Neural progenitor cell (in vitro differentiated cells): ENCODE measurements around the gene MOV10L1. TPM values are rescaled to one million over a fixed set of nuclear protein-coding genes. Genes with fewer than 3 reads are reported as not detected.

Source experiments
- DNase-seq: peaks from one replicate; pipeline ENCODE4 v3.0.0-alpha.2; 2016; ENCODE audit warnings: low spot score
- H2AFZ ChIP-seq: fragments of 200-600 bp; sonication (generic); replicated peaks from 2 replicates; pipeline ENCODE4 v1.6.1; 2016; ENCODE audit warnings: antibody characterized with exemption
- H3F3A ChIP-seq: fragments of 200-600 bp; sonication (generic); 2 replicates; pipeline ENCODE4 v1.6.1; 2016; ENCODE audit warnings: antibody characterized with exemption, low read depth
- H3K27ac ChIP-seq: fragments of 200-600 bp; sonication (generic); 2 replicates; pipeline ENCODE4 v1.5.1; 2016; ENCODE audit warnings: mild to moderate bottlenecking
- H3K27me3 ChIP-seq: fragments of 200-600 bp; sonication (generic); 2 replicates; pipeline ENCODE4 v1.6.1; 2016; ENCODE audit warnings: mild to moderate bottlenecking, moderate library complexity
- H3K36me3 ChIP-seq: fragments of 200-600 bp; sonication (generic); 2 replicates; pipeline ENCODE4 v1.5.1; 2016
- H3K4me1 ChIP-seq: fragments of 200-600 bp; sonication (generic); 2 replicates; pipeline ENCODE4 v1.6.1; 2016; ENCODE audit warnings: mixed run types
- H3K4me2 ChIP-seq: fragments of 200-600 bp; sonication (generic); 2 replicates; pipeline ENCODE4 v1.6.1; 2016
- H3K4me3 ChIP-seq: fragments of 200-600 bp; sonication (generic); 2 replicates; pipeline ENCODE4 v1.5.1; 2016
- H3K79me2 ChIP-seq: fragments of 200-600 bp; sonication (generic); 2 replicates; pipeline ENCODE4 v1.6.1; 2016; ENCODE audit warnings: low read depth
- H3K9ac ChIP-seq: fragments of 200-600 bp; sonication (generic); 2 replicates; pipeline ENCODE4 v1.6.1; 2016
- H3K9me3 ChIP-seq: fragments of 200-600 bp; sonication (generic); 2 replicates; pipeline ENCODE4 v1.5.1; 2016; ENCODE audit warnings: low read depth
- H4K20me1 ChIP-seq: fragments of 200-600 bp; sonication (generic); 2 replicates; pipeline ENCODE4 v1.6.1; 2016; ENCODE audit warnings: low read depth
- H3K27ac Mint-ChIP-seq: 3 replicates; pipeline ENCODE4 v1.8.0; 2021; ENCODE audit warnings: mixed read lengths
- H3K27me3 Mint-ChIP-seq: 2 replicates; pipeline ENCODE4 v1.8.0; 2022; ENCODE audit warnings: low read depth, mild to moderate bottlenecking, inconsistent platforms, moderate library complexity, mixed read lengths; ENCODE audit not compliant: insufficient read depth
- H3K36me3 Mint-ChIP-seq: 3 replicates; pipeline ENCODE4 v1.8.0; 2021; ENCODE audit warnings: mixed read lengths
- H3K4me1 Mint-ChIP-seq: 3 replicates; pipeline ENCODE4 v1.8.0; 2021; ENCODE audit warnings: mixed read lengths
- H3K4me3 Mint-ChIP-seq: 3 replicates; pipeline ENCODE4 v1.8.0; 2021; ENCODE audit warnings: mild to moderate bottlenecking, moderate library complexity, mixed read lengths
- H3K9me3 Mint-ChIP-seq: 3 replicates; pipeline ENCODE4 v1.8.0; 2020; ENCODE audit warnings: mixed read lengths
- EZH2 ChIP-seq: fragments of 200-600 bp; sonication (generic); IDR thresholded peaks from 2 replicates; pipeline ENCODE4 v1.6.1; 2017; ENCODE audit warnings: antibody characterized with exemption, mild to moderate bottlenecking, moderate library complexity
- EZH2phosphoT487 ChIP-seq: fragments of 200-600 bp; sonication (generic); IDR thresholded peaks from 2 replicates; pipeline ENCODE4 v1.6.1; 2017; ENCODE audit warnings: antibody characterized with exemption
- total RNA-seq: library from RNA; depleted of rRNA; stranded (reverse); fragments of >200 nt; gene quantifications from 2 replicates; pipeline ENCODE4 v1.2.3, GENCODE V29; 2015; ENCODE audit warnings: low replicate concordance
- TF ChIP-seq, protein P1 (sequence below): fragments of 200-600 bp; sonication (generic); IDR thresholded peaks from 2 replicates; pipeline ENCODE4 v1.5.1; 2017; ENCODE audit warnings: antibody characterized with exemption, mild to moderate bottlenecking

Gene MOV10L1
- total RNA-seq, 1 donor from 2014 or later, result not detected

DNA sequence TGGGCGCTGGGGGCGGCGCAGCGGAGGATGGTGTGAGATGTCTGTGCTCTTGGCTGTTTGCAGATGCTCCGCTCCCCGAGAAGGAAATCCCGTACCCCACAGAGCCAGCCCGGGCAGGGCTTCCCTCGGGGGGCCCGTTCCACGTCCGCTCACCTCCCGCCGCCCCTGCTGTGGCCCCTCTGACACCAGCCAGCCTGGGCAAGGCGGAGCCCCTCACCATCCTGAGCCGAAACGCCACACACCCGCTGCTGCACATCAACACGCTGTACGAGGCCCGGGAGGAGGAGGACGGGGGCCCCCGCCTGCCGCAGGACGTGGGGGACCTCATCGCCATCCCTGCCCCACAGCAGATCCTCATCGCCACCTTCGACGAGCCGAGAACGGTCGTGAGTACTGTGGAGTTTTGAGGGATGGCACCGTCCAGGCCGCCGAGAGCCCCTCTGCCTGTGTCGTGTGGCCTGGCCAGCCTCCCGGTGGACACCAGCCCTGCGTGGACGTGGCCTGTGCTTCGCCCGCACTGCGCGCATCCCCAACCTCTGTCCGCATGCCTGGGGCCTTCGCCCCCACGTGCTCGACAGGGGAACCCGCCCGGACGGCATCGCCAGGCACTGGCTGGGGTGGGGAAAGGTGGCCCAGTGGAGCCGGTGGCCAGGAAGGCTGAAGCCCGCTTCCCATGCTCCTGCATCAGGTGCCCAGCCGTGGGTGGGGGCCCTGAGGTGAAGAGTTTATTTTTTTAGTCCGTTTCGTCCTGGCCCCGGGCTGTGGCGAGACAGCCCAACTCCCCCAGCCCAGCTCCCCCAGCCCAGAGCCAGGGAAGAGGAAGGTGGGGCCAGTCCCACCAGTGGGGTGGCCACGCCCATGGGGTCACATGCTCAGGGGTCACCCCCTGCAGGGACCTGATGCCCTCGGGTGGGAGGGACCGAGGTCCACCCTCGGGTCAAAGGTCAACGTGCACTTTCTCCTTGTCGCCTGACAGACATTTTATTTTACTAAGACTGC is 89.4 kb downstream of the MOV10L1 start:
- H3K9me3 Mint-ChIP-seq, result no peaks in the 10 kb centered on the region
- Histone ChIP-seq H3K27me3 (peaks cover 3% of the 10 kb centered on the region), H3K4me1 (peaks cover 6% of the 10 kb centered on the region), H3K4me3 (no peak overlapping the region), H3K4me2 (no peak overlapping the region), H3K36me3 (no peaks in the 10 kb centered on the region), H2AFZ (no peak overlapping the region), H3F3A (no peaks in the 10 kb centered on the region), H3K9me3 (no peaks in the 10 kb centered on the region), H3K9ac (no peak overlapping the region), H4K20me1 (no peaks in the 10 kb centered on the region), H3K27ac (no peak overlapping the region), H3K79me2 (no peaks in the 10 kb centered on the region)
- H3K4me1 Mint-ChIP-seq, result peaks cover 15% of the 10 kb centered on the region
- no peak overlapping the region for H3K4me3 Mint-ChIP-seq
- H3K27me3 Mint-ChIP-seq, result peaks cover 3% of the 10 kb centered on the region
- TF ChIP-seq EZH2phosphoT487, result no peak
- TF ChIP-seq, protein P1, sequence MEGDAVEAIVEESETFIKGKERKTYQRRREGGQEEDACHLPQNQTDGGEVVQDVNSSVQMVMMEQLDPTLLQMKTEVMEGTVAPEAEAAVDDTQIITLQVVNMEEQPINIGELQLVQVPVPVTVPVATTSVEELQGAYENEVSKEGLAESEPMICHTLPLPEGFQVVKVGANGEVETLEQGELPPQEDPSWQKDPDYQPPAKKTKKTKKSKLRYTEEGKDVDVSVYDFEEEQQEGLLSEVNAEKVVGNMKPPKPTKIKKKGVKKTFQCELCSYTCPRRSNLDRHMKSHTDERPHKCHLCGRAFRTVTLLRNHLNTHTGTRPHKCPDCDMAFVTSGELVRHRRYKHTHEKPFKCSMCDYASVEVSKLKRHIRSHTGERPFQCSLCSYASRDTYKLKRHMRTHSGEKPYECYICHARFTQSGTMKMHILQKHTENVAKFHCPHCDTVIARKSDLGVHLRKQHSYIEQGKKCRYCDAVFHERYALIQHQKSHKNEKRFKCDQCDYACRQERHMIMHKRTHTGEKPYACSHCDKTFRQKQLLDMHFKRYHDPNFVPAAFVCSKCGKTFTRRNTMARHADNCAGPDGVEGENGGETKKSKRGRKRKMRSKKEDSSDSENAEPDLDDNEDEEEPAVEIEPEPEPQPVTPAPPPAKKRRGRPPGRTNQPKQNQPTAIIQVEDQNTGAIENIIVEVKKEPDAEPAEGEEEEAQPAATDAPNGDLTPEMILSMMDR, result no peak
- TF ChIP-seq EZH2, result no peak
- DNase-seq, result no peak
- H3K36me3 Mint-ChIP-seq, result peaks cover 2% of the 10 kb centered on the region
- H3K27ac Mint-ChIP-seq, result peak overlapping the region; percentile 91

DNA sequence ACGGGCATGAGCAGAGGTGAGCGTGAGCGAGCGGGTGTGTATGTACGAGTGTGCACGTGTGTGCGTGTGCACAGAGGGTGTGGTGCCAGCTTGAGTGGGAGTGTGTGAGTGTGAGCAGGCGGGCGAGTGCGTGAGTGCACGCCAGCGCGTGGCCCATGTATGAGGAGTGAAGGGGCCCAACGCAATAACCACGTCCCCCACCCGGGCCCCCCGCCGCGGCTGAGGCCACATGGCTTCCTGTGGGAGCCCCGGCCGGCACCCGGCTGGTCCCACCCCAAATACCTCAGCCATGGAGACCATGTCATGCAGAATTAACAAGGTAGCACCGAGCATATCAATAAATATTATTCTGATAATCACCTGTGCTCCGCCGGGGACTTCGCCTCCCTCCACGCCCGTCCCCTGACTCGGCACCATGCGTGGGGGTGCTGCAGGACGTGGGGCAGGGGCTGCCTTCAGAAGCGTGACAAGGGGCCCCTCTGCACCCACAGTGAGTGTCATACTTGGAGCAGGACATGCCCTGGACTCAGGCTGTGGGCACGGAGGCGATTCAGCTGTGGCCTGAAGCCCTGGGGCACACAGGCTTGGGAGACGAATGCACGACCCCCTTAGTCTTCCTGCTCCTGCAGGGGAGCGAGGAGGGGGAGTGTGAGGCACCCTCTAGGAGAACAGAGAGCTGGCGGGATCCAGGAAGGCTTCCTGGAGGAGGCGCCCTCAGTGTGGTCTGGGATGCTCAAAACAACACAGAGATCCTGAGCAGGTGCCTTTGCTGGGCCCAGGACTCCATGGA is 90.3 kb downstream of the MOV10L1 start:
- no peak overlapping the region for H3K9ac ChIP-seq
- H3K4me3 ChIP-seq, result no peak overlapping the region
- H3K9me3 ChIP-seq, result no peaks in the 10 kb centered on the region
- H3K36me3 ChIP-seq, result no peaks in the 10 kb centered on the region
- no peak overlapping the region for H2AFZ ChIP-seq
- H3K4me1 ChIP-seq, result peaks cover 11% of the 10 kb centered on the region
- Mint-ChIP-seq H3K27me3 (peaks cover 3% of the 10 kb centered on the region), H3K27ac (peak overlapping the region; percentile 91), H3K4me1 (peaks cover 15% of the 10 kb centered on the region), H3K36me3 (peaks cover 2% of the 10 kb centered on the region), H3K4me3 (no peak overlapping the region), H3K9me3 (no peaks in the 10 kb centered on the region)
- peaks cover 12% of the 10 kb centered on the region for H3K27me3 ChIP-seq
- H3K4me2 ChIP-seq, result no peak overlapping the region
- no peak overlapping the region for H3K27ac ChIP-seq
- no peaks in the 10 kb centered on the region for H4K20me1 ChIP-seq
- DNase-seq, result no peak
- TF ChIP-seq, protein P1, result no peak
- TF ChIP-seq EZH2 (no peak), EZH2phosphoT487 (no peak)
- no peaks in the 10 kb centered on the region for H3K79me2 ChIP-seq
- H3F3A ChIP-seq, result peaks cover 4% of the 10 kb centered on the region

DNA sequence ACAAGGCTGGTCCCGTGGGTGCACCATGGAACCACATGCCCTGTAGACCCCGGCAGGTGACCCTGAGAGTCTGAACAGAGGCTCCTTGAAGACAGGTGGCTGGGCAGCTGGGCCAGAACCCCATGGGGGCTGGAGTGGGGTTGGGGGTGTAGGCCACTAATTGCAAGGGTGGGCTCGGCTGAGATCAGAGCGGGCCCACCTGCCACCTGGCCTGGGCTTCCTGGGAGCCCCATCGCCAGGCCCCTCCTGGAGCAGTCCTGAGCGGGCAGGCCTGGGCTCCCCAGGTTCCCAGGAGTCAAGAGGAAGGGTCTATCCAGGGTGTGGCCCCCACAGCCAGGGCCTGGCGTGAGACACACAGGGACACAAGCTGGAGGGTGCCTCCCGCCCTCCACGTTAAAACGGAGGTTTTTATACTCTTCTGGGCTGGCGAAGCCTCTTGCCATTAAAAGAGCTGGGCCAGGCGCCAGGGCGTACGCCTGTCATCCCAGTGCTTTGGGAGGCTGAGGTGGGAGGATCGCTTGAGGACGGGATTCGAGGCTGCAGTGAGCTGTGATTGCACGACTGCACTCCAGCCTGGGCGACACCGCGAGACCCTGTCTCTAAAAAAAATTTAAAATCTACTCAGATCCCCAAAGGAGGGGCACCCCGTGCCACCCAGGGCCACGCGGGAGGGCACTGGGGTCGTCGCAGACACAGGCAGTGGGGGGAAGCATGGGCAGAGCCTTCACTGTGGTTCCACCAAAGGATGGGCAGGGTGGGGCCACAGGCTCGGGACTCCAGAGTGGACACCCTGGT is 91.1 kb downstream of the MOV10L1 start:
- TF ChIP-seq, protein P1, result no peak
- TF ChIP-seq EZH2phosphoT487 (no peak), EZH2 (no peak)
- H3K27ac ChIP-seq, result no peak overlapping the region
- Mint-ChIP-seq H3K27me3 (peaks cover 3% of the 10 kb centered on the region), H3K27ac (no peak overlapping the region), H3K36me3 (peaks cover 2% of the 10 kb centered on the region), H3K4me1 (peaks cover 13% of the 10 kb centered on the region), H3K9me3 (no peaks in the 10 kb centered on the region), H3K4me3 (no peak overlapping the region)
- no peak for DNase-seq
- no peak overlapping the region for H2AFZ ChIP-seq
- no peaks in the 10 kb centered on the region for H4K20me1 ChIP-seq
- peaks cover 11% of the 10 kb centered on the region for H3K4me1 ChIP-seq
- H3K4me3 ChIP-seq, result no peak overlapping the region
- no peaks in the 10 kb centered on the region for H3K9me3 ChIP-seq
- no peak overlapping the region for H3K4me2 ChIP-seq
- H3K27me3 ChIP-seq, result peaks cover 16% of the 10 kb centered on the region
- H3K36me3 ChIP-seq, result no peaks in the 10 kb centered on the region
- peaks cover 4% of the 10 kb centered on the region for H3F3A ChIP-seq
- no peaks in the 10 kb centered on the region for H3K79me2 ChIP-seq
- no peak overlapping the region for H3K9ac ChIP-seq
